Activated naive CD8-positive, alpha-beta T cell treated with anti-CD3 and anti-CD28 coated beads, Interleukin-2, amount 50 U/mL, for 24 hours (primary cell): ENCODE measurements around the gene TBC1D9.

Source experiments
- ATAC-seq: fragments of 150-1000 bp; cut with Tn5 transposase; one replicate; pipeline ENCODE4 v1.10.0; 2021
- DNase-seq: peaks from one replicate; pipeline ENCODE4 v3.0.0; 2021
- H3K27ac Mint-ChIP-seq: one replicate; pipeline ENCODE4 v1.8.0; 2021; ENCODE audit warnings: mild to moderate bottlenecking, mixed read lengths
- H3K27me3 Mint-ChIP-seq: one replicate; pipeline ENCODE4 v1.8.0; 2021; ENCODE audit warnings: mixed read lengths
- H3K36me3 Mint-ChIP-seq: one replicate; pipeline ENCODE4 v1.8.0; 2021; ENCODE audit warnings: low read depth, mixed read lengths
- H3K4me1 Mint-ChIP-seq: one replicate; pipeline ENCODE4 v1.8.0; 2021; ENCODE audit warnings: mixed read lengths
- H3K4me3 Mint-ChIP-seq: one replicate; pipeline ENCODE4 v1.8.0; 2021; ENCODE audit warnings: mild to moderate bottlenecking, moderate library complexity, mixed read lengths
- H3K9me3 Mint-ChIP-seq: one replicate; pipeline ENCODE4 v1.8.0; 2021; ENCODE audit warnings: mixed read lengths

TBC1D9 gene

DNA sequence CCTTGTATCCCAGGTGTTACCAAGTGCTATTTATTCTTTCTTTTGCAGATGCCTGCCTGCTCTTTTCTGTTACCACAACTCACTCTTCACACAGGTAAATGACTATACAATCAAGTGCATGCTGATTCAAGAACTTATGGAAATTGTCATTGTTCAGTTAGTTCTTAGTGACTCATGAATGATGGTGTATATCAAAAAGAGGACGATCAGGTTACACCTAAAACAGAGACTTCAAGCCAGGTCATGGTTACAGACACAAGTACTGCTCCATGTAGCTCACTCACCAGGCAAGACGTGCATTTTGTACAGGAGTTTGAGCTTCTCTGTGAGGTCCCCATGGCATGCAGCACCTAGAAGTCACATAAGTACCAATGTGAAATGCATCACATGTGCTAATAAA is 128.2 kb downstream of the TBC1D9 start:
- no peak for DNase-seq
- peaks cover 3% of the 10 kb centered on the region for H3K27me3 Mint-ChIP-seq
- no peaks in the 10 kb centered on the region for H3K4me1 Mint-ChIP-seq
- no peak overlapping the region for H3K4me3 Mint-ChIP-seq
- no peak for ATAC-seq
- no peaks in the 10 kb centered on the region for H3K9me3 Mint-ChIP-seq
- no peaks in the 10 kb centered on the region for H3K36me3 Mint-ChIP-seq
- no peak overlapping the region for H3K27ac Mint-ChIP-seq

DNA sequence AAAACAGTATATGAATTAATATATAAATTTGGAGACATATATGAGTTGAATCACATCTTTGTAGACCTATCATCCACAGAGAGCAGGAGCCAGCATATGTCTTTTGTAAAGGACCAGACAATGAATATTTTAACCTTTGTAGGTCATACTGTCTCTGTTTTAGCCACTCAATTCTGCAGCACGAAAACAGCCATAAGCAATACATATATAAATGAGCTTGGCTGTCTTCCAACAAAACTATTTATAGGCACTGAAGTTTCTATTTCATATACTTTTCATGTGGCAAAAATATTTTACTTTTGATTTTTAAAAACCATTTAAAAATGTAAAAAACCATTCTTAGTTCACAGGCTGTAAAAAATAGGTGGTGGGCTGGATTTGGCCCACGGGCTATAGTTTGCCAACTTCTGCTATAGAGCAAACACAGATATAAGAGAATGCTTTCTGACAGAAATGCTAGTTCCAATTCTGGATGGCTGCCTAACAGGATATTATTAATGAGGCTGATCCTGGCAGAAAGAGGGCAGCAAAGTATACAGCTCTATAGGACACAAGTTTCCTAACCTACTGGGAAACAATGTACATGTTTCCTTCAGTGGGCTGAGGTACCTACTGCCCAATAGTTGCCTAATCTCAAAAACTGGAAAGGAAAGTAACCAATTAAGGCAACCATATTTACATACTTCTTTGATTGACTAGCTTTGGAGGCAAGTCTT is 129.4 kb downstream of the TBC1D9 start:
- Mint-ChIP-seq H3K27ac (no peak overlapping the region), H3K4me1 (no peaks in the 10 kb centered on the region)
- ATAC-seq: no peak

DNA sequence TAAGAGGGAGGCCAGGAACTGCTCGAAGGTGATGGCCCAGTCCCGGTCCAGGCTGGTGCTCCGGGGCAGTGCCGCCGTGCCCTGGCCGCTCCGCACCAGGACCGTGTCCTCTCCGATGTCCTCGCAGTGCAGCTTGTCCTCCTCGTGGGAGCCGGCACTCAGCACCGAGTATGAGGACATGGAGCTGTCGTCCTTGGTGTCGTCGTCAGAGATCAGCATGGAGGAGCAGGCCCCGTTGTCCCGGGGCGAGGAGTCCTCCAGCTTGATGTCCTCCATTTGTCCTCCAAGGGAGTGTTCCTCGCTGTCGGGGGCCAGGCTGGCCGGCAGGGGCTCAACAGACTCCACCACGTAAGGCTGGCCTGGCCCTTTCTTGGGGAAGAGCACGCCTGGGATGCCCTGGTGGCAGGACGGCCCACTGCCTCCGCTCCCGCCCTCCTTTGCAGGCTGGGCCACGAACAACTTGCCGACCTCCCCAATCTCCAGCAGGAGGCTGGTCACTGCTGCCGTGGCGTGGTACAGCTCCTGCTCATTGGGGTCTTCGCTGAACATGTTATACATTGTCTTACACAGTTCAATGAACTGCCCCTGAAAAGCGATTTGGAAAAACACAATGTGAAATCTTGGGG is 133.7 kb downstream of the TBC1D9 start:
- H3K9me3 Mint-ChIP-seq: no peaks in the 10 kb centered on the region
- no peak overlapping the region for H3K27ac Mint-ChIP-seq
- H3K36me3 Mint-ChIP-seq: no peaks in the 10 kb centered on the region
- H3K27me3 Mint-ChIP-seq: peaks cover 3% of the 10 kb centered on the region
- H3K4me1 Mint-ChIP-seq: no peaks in the 10 kb centered on the region
- H3K4me3 Mint-ChIP-seq: no peak overlapping the region
- DNase-seq (no peak), ATAC-seq (no peak)

More for the DNA sequence above, 129.4 kb downstream of the TBC1D9 start:
- Mint-ChIP-seq H3K27me3 (peaks cover 3% of the 10 kb centered on the region), H3K9me3 (no peaks in the 10 kb centered on the region), H3K4me3 (no peak overlapping the region), H3K36me3 (no peaks in the 10 kb centered on the region)
- DNase-seq: no peak

DNA sequence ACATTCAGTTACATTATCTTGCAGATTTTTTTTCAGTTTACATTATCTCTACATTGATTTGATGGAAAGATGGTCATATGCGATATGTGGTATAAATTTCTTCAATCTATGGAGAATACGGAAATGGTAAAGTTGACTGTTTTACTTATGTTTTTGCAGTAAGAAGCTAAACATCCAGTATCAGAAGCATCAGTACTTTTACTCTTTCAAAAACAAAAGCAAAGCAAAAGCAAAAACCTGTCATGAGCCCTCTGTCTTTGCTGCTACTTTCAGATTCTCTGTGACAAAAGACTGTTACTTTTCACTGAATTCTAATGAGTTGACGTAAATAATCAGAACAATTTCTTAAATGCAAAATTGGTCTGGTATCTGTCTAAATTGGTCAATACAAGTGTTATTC is 135.0 kb downstream of the TBC1D9 start:
- Mint-ChIP-seq H3K4me1 (no peaks in the 10 kb centered on the region), H3K9me3 (no peaks in the 10 kb centered on the region), H3K27me3 (peaks cover 3% of the 10 kb centered on the region), H3K36me3 (no peaks in the 10 kb centered on the region), H3K4me3 (no peak overlapping the region), H3K27ac (no peak overlapping the region)
- DNase-seq (no peak), ATAC-seq (no peak)

DNA sequence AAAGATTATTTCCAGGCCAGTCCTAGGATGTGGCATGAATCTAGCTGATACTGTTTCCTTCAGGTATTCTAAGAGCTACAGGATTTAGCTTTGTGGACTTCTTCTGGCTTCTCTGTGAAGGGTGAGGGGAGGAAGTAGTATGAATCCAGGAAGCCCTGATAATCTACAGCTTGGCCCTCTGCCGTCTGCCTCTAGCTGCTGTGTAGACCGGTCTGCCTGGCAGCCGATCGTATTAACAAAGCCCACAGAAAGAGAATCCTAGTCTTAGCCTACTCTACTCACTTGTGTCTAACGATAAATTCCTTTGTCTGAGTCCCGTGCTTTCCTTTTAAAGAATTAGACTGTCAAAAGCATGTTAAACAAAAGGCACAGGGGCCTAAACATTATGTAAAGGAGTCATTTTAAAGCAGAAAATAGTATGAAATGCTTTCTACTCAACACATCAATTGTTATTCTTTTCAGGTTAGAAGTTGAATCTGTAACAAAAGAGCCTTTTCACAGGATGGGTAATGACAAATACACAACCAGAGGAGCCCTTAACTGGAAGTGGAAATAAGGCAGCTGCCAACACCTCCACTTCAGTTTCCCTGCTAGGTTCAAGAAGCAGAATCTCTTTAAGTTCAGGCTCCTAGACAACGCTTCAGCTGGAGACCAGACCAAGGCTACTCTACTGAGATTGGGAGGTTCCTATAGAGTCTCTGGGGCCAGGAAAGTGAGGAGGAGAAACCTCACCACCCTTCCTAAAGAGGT is 138.5 kb downstream of the TBC1D9 start:
- H3K4me1 Mint-ChIP-seq: no peaks in the 10 kb centered on the region
- no peak overlapping the region for H3K4me3 Mint-ChIP-seq
- H3K27ac Mint-ChIP-seq: no peak overlapping the region
- no peaks in the 10 kb centered on the region for H3K27me3 Mint-ChIP-seq
- H3K9me3 Mint-ChIP-seq: no peaks in the 10 kb centered on the region
- no peak for DNase-seq
- H3K36me3 Mint-ChIP-seq: no peaks in the 10 kb centered on the region
- ATAC-seq: no peak

DNA sequence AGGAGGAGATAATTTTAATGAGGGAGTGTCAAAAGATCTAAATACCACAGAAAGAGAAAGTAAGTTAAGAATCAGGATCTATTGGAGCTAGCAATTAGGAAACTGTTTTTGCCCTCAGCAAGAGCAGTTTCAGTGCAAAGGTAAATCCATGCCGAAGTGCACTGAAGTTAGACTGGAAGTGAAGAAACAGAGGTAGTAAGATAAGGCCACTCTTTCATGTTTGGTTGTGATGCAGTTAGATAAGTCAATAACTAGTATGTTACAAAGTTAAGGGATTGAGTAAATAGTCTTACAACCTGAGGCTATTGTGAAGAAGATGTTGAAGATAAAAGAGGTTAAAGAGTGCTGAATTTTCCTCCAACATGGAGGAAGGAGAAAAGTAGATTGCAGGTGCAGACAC is 140.7 kb downstream of the TBC1D9 start:
- no peaks in the 10 kb centered on the region for H3K9me3 Mint-ChIP-seq

DNA sequence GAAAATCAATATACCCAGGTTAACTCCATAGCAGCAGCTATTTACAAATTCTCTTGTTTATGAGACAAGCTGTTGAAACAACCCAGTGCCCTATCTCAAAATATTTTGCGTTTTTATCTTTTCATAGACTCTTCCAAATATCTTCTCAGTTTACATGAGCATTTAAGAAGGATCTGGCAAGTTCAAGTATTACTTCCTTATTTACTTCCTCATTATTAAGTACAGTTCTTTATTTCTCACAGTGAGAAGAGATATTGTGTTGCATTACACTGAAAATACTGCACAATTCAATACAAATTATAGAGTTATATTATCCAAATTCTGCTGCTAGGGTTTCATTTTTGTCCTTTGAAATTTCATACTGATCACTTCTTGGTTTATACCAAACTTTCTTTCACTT is 143.8 kb downstream of the TBC1D9 start:
- peaks cover 2% of the 10 kb centered on the region for H3K27me3 Mint-ChIP-seq
- no peak overlapping the region for H3K27ac Mint-ChIP-seq
- DNase-seq: no peak
- H3K4me1 Mint-ChIP-seq: no peaks in the 10 kb centered on the region
- ATAC-seq: no peak
- no peak overlapping the region for H3K4me3 Mint-ChIP-seq
- H3K9me3 Mint-ChIP-seq: no peaks in the 10 kb centered on the region
- no peaks in the 10 kb centered on the region for H3K36me3 Mint-ChIP-seq

More for the DNA sequence above, 140.7 kb downstream of the TBC1D9 start:
- Mint-ChIP-seq H3K4me1 (no peaks in the 10 kb centered on the region), H3K36me3 (no peaks in the 10 kb centered on the region), H3K27me3 (no peaks in the 10 kb centered on the region), H3K4me3 (no peak overlapping the region), H3K27ac (no peak overlapping the region)
- DNase-seq: no peak
- ATAC-seq: no peak

DNA sequence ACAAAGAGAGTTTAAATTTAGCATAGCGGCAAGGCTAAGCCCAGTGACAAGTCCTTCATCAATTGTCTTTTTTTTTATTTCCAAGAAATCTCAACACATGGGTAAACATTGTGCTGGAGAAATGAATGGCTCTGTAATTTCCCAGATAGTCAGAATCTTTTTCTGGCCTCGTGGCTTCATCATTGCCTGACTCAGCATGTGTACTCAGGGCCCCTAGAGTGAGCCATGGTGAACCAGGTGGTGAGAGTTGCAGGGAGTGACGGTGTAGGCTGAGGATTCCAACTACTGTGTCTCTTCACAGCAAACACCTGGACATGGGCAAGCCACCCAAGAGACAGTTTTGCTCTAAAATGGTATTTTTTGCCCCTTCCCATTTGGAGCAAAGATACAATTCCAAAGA is 144.3 kb downstream of the TBC1D9 start:
- no peak for DNase-seq
- H3K4me1 Mint-ChIP-seq: no peaks in the 10 kb centered on the region
- H3K4me3 Mint-ChIP-seq: no peak overlapping the region
- no peaks in the 10 kb centered on the region for H3K9me3 Mint-ChIP-seq
- peaks cover 2% of the 10 kb centered on the region for H3K27me3 Mint-ChIP-seq
- ATAC-seq: no peak
- H3K36me3 Mint-ChIP-seq: no peaks in the 10 kb centered on the region
- no peak overlapping the region for H3K27ac Mint-ChIP-seq

DNA sequence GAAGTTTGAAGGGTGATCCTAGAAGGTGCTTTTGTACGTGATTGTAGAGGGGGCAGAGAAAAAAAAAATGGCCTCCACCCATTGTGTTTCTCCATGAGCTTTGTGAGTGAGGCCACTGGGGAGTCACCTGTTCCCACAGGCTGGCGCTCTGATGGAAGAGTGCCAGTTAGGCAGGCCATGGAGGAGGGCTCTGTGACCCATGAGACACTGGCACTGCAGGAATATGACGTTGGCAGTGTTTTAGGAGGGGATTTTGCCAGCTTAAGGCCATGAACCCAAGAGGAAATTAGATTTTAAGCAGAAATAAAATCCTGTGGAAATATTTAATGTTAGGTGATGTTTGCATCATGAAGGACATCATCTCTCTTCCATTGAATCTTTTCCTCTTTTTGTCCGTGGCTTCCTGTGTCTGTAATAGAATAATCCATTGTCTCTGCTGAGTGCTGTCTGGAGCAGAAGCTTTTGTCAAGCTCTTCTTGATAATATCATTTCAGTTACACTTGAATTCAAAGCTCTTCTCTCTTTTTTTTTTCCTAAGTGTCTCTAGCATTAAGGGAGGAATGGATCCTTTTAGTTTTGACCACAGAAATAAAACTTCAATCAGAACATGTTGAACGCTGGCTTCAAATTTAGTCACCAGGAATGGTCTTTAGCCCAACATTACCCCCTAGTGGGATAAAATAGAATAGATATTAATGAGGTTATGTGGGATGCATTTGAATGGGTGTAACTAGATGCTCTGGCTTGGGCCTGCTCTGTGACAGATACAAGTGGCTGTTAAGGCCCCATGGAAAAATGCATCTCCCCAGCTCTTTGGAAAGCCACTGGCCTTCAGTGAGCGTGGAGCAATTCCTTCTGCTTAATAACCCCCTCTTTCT is 146.4 kb downstream of the TBC1D9 start:
- Mint-ChIP-seq H3K27ac (no peak overlapping the region), H3K4me3 (no peak overlapping the region), H3K9me3 (no peaks in the 10 kb centered on the region), H3K27me3 (peaks cover 2% of the 10 kb centered on the region), H3K4me1 (no peaks in the 10 kb centered on the region), H3K36me3 (no peaks in the 10 kb centered on the region)
- ATAC-seq: peak; percentile 54
- DNase-seq: no peak

DNA sequence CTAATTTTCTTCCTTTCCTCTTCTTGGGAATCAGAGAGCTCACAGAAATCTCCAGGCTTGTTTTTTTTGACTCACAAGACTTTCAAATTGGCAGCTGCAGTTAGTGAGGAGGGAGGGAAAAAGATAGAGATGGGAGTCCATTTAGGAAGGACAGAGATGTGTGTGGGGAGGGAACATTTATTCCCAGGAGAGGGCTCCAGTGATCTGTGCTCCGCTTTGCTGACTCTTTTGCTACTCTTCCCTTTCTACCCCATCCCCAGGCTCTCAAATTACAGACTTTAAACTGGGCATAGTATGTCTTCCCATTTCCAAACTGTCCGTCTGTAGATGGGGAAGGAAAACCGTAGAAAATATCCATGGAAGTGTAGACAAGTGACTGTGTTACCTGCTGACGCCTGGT is 148.3 kb downstream of the TBC1D9 start:
- H3K36me3 Mint-ChIP-seq: no peaks in the 10 kb centered on the region
- ATAC-seq (no peak), DNase-seq (no peak)
- no peak overlapping the region for H3K4me3 Mint-ChIP-seq
- peaks cover 2% of the 10 kb centered on the region for H3K27me3 Mint-ChIP-seq
- H3K27ac Mint-ChIP-seq: no peak overlapping the region
- H3K4me1 Mint-ChIP-seq: no peaks in the 10 kb centered on the region
- no peaks in the 10 kb centered on the region for H3K9me3 Mint-ChIP-seq

DNA sequence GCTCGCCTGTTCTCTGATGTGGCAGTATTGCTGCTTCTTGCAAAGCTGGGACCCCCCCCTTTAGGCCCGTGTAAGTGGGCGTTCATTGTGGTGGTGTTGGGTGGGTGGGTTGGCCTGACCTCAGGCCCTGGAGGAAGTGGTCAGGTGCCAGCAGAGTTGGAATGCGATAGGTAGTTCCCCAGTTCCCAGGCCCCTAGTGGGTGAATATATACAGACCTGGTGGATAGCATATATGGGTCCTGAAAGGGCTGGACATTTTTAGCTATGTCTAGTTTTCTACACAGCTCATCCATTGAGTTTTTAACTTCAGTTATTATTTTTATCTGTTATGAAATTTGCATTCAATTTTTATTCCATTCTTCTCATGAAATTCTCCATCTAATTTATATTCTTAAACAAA is 151.6 kb downstream of the TBC1D9 start:
- H3K4me3 Mint-ChIP-seq: no peak overlapping the region
- peaks cover 2% of the 10 kb centered on the region for H3K27me3 Mint-ChIP-seq
- no peak overlapping the region for H3K27ac Mint-ChIP-seq
- H3K4me1 Mint-ChIP-seq: no peaks in the 10 kb centered on the region
- H3K36me3 Mint-ChIP-seq: no peaks in the 10 kb centered on the region
- no peaks in the 10 kb centered on the region for H3K9me3 Mint-ChIP-seq
- DNase-seq: no peak
- ATAC-seq: no peak

DNA sequence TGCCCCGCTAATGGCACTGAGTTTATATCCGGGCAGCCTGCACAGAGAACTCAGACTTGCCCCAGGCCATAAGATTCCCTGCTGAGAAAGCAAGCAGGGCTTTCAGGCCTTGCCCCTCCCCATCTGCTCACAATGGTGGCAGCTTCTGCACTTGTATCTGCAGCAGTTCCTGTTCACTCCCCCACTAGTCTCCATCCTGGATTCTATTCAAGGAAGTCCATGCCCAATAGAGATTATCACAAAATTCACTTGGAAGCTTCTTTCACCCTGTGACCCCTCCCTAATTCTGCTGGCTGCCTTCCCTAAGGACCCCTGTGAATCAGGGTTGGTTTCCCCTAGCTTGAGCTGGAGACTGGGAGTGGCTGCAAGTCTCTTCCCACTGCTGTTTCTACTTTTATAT is 152.9 kb downstream of the TBC1D9 start:
- ATAC-seq: no peak
- no peaks in the 10 kb centered on the region for H3K4me1 Mint-ChIP-seq
- no peak overlapping the region for H3K4me3 Mint-ChIP-seq
- DNase-seq: no peak
- no peaks in the 10 kb centered on the region for H3K36me3 Mint-ChIP-seq
- no peak overlapping the region for H3K27ac Mint-ChIP-seq
- H3K27me3 Mint-ChIP-seq: peaks cover 4% of the 10 kb centered on the region
- no peaks in the 10 kb centered on the region for H3K9me3 Mint-ChIP-seq

DNA sequence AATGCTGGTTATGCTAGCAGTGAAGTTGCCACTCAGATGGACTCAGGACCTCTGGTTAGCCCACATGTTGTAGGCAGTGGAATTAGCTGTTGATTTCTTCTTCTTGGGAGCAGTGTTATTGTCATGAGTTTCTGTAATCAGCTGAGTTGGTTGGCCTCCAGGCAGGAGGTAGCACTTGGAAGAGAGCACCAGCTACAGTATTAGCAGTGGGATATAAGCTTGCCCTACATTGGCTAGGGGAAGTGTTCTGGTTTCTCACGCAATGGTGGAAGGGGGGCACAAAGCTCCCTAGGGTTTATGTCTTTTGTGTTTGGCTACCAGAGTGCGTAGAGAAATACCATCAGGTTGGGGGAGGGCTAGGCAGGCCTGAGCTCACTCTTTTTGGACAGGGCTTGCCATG is 153.5 kb downstream of the TBC1D9 start:
- H3K36me3 Mint-ChIP-seq: no peaks in the 10 kb centered on the region
- no peak for ATAC-seq
- DNase-seq: no peak
- no peaks in the 10 kb centered on the region for H3K9me3 Mint-ChIP-seq
- H3K27ac Mint-ChIP-seq: no peak overlapping the region
- peaks cover 5% of the 10 kb centered on the region for H3K27me3 Mint-ChIP-seq
- no peaks in the 10 kb centered on the region for H3K4me1 Mint-ChIP-seq
- H3K4me3 Mint-ChIP-seq: no peak overlapping the region

DNA sequence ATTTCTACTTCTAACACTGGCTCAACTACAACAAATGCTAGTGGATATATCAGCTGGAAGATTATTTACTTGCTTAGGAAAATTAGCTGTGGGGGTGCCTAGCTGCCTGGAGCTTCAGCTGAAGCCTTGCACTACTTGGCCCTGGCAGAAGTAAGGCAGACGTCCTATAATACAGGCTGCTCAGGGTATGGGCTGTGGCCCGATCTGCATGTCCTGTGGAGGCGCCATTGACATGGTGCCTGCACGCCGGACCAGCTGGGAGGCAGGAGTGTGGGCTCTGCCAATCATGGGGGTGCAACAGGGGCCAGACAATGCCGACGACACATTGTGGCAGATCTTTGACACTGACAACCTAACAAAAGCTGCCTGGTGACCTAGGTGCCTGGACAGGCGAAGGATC is 155.8 kb downstream of the TBC1D9 start:
- no peak for ATAC-seq
- no peak for DNase-seq
- Mint-ChIP-seq H3K27ac (no peak overlapping the region), H3K4me3 (no peak overlapping the region), H3K27me3 (peaks cover 11% of the 10 kb centered on the region), H3K9me3 (no peaks in the 10 kb centered on the region), H3K4me1 (no peaks in the 10 kb centered on the region), H3K36me3 (no peaks in the 10 kb centered on the region)
